GM19043 (cell line): ENCODE measurements around the gene TP53INP2.
"Not testable (repeated sequence)": the region's sequence is repeated elsewhere in the genome, so short reads cannot be mapped to it uniquely, and the experiment has no call there.

Experiments used
- ATAC-seq: cut with Tn5 transposase; IDR thresholded peaks from one replicate; pipeline ENCODE4 v1.9.1; 2021; ENCODE audit warnings: low read depth; ENCODE audit not compliant: unreplicated experiment

The TP53INP2 gene

GRCh38 chr20:34704177-34705007 is at the start of gene TP53INP2:
Gene TP53INP2 (plus strand): TSS chr20:34704344. CDS start chr20:34708740, 4,396 bp downstream.
- peak; percentile 44 for ATAC-seq

- ATAC-seq, result not testable (repeated sequence)
These were observed 45.5 kb upstream of the TP53INP2 start for GRCh38 chr20:34658654-34659053.

GRCh38 chr20:34661811-34662210 is 42.3 kb upstream of the TP53INP2 start:
- not testable (repeated sequence) for ATAC-seq

- ATAC-seq, result no peak
These were observed 40.8 kb upstream of the TP53INP2 start for GRCh38 chr20:34663213-34663943.

- ATAC-seq, result not testable (repeated sequence)
These were observed 39.4 kb upstream of the TP53INP2 start for GRCh38 chr20:34664751-34665150.

GRCh38 chr20:34669094-34669493 is 35.0 kb upstream of the TP53INP2 start:
- ATAC-seq, result no peak

GRCh38 chr20:34673412-34673811 is 30.7 kb upstream of the TP53INP2 start:
- no peak for ATAC-seq

GRCh38 chr20:34675561-34675960 is 28.6 kb upstream of the TP53INP2 start:
- no peak for ATAC-seq

GRCh38 chr20:34675993-34676641 is 28.0 kb upstream of the TP53INP2 start:
- ATAC-seq, result no peak

GRCh38 chr20:34676642-34677373 is 27.3 kb upstream of the TP53INP2 start, which contains the start of gene PIGU:
Gene PIGU (minus strand): TSS chr20:34677092. CDS start chr20:34677085, 7 bp downstream.
- ATAC-seq, result peak; percentile 95

GRCh38 chr20:34680586-34681175 is 23.5 kb upstream of the TP53INP2 start:
- no peak for ATAC-seq

GRCh38 chr20:34683667-34684066 is 20.5 kb upstream of the TP53INP2 start:
- ATAC-seq, result no peak

GRCh38 chr20:34689486-34689885 is 14.7 kb upstream of the TP53INP2 start:
- no peak for ATAC-seq

- ATAC-seq, result no peak
These were observed 12.3 kb upstream of the TP53INP2 start for GRCh38 chr20:34691838-34692237.

- no peak for ATAC-seq
These were observed 10.7 kb upstream of the TP53INP2 start for GRCh38 chr20:34693414-34693813.

GRCh38 chr20:34701405-34702085 is 2.6 kb upstream of the TP53INP2 start:
- no peak for ATAC-seq

GRCh38 chr20:34703061-34703423 is 1.1 kb upstream of the TP53INP2 start:
- ATAC-seq, result no peak

- no peak for ATAC-seq
These were observed 544 bp upstream of the TP53INP2 start for GRCh38 chr20:34703424-34704176.

GRCh38 chr20:34705008-34705396 is 858 bp downstream of the TP53INP2 start:
- no peak for ATAC-seq
